ENCODE data around the gene ZC4H2.

DNA sequence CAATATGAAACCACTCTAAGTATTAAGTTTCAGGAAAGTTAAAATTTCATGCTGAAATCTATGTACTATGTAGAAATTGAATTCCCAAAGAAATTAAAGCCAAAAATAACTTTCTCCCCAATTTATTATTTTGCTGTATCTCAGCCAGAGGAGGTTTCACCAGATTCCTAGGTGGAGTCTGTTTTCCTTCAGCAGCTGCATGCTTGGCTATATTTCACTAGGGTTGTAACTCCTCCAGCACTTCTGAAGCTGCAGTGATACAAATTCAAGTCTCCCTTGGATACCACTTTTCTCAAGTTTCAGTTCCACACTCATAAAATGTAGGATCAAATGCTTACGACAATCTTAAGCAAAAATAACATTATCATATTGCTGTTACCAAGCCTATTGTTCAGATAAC lies 41.2 kb upstream of the ZC4H2 start:
- TF ChIP-seq, protein P1, sequence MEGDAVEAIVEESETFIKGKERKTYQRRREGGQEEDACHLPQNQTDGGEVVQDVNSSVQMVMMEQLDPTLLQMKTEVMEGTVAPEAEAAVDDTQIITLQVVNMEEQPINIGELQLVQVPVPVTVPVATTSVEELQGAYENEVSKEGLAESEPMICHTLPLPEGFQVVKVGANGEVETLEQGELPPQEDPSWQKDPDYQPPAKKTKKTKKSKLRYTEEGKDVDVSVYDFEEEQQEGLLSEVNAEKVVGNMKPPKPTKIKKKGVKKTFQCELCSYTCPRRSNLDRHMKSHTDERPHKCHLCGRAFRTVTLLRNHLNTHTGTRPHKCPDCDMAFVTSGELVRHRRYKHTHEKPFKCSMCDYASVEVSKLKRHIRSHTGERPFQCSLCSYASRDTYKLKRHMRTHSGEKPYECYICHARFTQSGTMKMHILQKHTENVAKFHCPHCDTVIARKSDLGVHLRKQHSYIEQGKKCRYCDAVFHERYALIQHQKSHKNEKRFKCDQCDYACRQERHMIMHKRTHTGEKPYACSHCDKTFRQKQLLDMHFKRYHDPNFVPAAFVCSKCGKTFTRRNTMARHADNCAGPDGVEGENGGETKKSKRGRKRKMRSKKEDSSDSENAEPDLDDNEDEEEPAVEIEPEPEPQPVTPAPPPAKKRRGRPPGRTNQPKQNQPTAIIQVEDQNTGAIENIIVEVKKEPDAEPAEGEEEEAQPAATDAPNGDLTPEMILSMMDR (IDR thresholded peaks at IDR 0.05) = no peak
- no peak for TF ChIP-seq POLR2A (IDR thresholded peaks at IDR 0.05)
